Tibial nerve (tissue), 4 donors: Measurements from ENCODE around the gene TEKT3. TPM values are rescaled to one million over a fixed set of nuclear protein-coding genes. Genes with fewer than 3 reads are reported as not detected.

Source experiments
- DNase-seq, 2 donors: peaks; one replicate each; pipeline ENCODE4 v3.0.0-alpha.2; 2019; ENCODE audit warnings: low spot score in 2 of 2
- H3K27ac ChIP-seq, 4 donors: fragments of 200-600 bp; sonication (generic) in 3 of 4; one replicate each; pipeline ENCODE4 v1.5.1; 2017 to 2019; ENCODE audit warnings: mild to moderate bottlenecking in 1 of 4
- H3K27me3 ChIP-seq, 2 donors: fragments of 200-600 bp; sonication (generic) in 1 of 2; one replicate each; pipeline versions ENCODE4 v1.5.1 to v1.6.0; 2017 to 2019
- H3K36me3 ChIP-seq, 3 donors: fragments of 200-600 bp; sonication (generic); one replicate each; pipeline ENCODE4 v1.5.1; 2018 to 2019
- H3K4me1 ChIP-seq, 4 donors: fragments of 200-600 bp; sonication (generic) in 3 of 4; one replicate each; pipeline ENCODE4 v1.5.1; 2017 to 2019
- H3K4me3 ChIP-seq, 4 donors: fragments of 200-600 bp; sonication (generic) in 3 of 4; one replicate each; pipeline ENCODE4 v1.5.1; 2017 to 2019; ENCODE audit warnings: mild to moderate bottlenecking in 1 of 4, moderate library complexity in 1 of 4
- H3K9me3 ChIP-seq, 4 donors: fragments of 200-600 bp; sonication (generic) in 3 of 4; one replicate each; pipeline ENCODE4 v1.5.1; 2017 to 2019
- EP300 ChIP-seq, 2 donors: sonication (generic); formaldehyde crosslinking; IDR thresholded peaks; one replicate each; pipeline ENCODE4 v1.6.1; 2017; ENCODE audit warnings: antibody characterized with exemption in 2 of 2, mild to moderate bottlenecking in 1 of 2
- POLR2A ChIP-seq, 2 donors: fragments of 450-650 bp; IDR thresholded peaks; one replicate each; pipeline ENCODE4 v1.6.1; 2017; ENCODE audit warnings: antibody characterized with exemption in 2 of 2, mild to moderate bottlenecking in 2 of 2, moderate library complexity in 2 of 2
- WGBS, 2 donors: methylation state at CpG; one replicate each; pipeline ENCODE4 v1.1.5; 2018; 5-methylcytosine and 5-hydroxymethylcytosine counted together
- total RNA-seq, 4 donors: library from RNA; depleted of rRNA; stranded (reverse); fragments of >200 nt; gene quantifications; one replicate each; pipeline ENCODE4 v1.1.0, GENCODE V29; 2016
- TF ChIP-seq, protein P1 (sequence below), 5 experiments: fragments of 200-600 bp in 3 of 5; fragments of 450-650 bp in 2 of 5; sonication (generic) in 3 of 5; IDR thresholded peaks; one replicate each; pipeline ENCODE4 v1.5.1; 2016 to 2019; ENCODE audit warnings: antibody characterized with exemption in 5 of 5, mild to moderate bottlenecking in 3 of 5, moderate library complexity in 2 of 5

TEKT3 gene
- total RNA-seq, 4 donors from 2014 or later, result 0.20 to 3.7 (median 1.0) TPM

DNA sequence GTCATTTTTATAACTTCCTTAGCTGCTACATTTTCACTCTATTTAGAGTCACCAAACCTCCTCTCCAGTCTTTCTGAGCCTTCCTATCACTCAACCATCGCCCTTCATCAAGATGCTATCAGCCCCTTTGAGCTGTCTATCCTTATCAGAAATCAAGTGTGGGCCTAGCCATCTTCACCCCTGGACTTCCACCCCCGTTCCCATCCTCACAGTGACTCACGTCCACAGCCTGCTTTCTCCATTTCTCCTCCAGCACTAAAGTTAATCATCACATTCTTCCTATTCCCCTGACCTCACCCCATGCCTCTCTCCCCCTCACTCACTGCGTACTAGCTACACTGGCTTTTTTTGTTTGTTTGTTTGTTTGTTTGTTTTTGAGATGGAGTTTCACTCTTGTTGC is 2.4 kb upstream of the TEKT3 start:
- Histone ChIP-seq H3K27ac (no peak overlapping the region), H3K4me1 (peaks cover 0 to 24% (median 4%) of the 10 kb centered on the region in 4 donors), H3K9me3 (no peaks in the 10 kb centered on the region), H3K4me3 (no peak overlapping the region), H3K27me3 (peaks cover 0 to 13% of the 10 kb centered on the region in 2 donors), H3K36me3 (no peaks in the 10 kb centered on the region)
- 67 to 73% methylated on average over 4 of the region's 4 CpGs for WGBS, 2 donors
- no peak for TF ChIP-seq EP300 (IDR thresholded peaks at IDR 0.05)
- TF ChIP-seq POLR2A (IDR thresholded peaks at IDR 0.05), result no peak
- TF ChIP-seq, protein P1, sequence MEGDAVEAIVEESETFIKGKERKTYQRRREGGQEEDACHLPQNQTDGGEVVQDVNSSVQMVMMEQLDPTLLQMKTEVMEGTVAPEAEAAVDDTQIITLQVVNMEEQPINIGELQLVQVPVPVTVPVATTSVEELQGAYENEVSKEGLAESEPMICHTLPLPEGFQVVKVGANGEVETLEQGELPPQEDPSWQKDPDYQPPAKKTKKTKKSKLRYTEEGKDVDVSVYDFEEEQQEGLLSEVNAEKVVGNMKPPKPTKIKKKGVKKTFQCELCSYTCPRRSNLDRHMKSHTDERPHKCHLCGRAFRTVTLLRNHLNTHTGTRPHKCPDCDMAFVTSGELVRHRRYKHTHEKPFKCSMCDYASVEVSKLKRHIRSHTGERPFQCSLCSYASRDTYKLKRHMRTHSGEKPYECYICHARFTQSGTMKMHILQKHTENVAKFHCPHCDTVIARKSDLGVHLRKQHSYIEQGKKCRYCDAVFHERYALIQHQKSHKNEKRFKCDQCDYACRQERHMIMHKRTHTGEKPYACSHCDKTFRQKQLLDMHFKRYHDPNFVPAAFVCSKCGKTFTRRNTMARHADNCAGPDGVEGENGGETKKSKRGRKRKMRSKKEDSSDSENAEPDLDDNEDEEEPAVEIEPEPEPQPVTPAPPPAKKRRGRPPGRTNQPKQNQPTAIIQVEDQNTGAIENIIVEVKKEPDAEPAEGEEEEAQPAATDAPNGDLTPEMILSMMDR (IDR thresholded peaks at IDR 0.05), result no peak
- DNase-seq, result no peak

DNA sequence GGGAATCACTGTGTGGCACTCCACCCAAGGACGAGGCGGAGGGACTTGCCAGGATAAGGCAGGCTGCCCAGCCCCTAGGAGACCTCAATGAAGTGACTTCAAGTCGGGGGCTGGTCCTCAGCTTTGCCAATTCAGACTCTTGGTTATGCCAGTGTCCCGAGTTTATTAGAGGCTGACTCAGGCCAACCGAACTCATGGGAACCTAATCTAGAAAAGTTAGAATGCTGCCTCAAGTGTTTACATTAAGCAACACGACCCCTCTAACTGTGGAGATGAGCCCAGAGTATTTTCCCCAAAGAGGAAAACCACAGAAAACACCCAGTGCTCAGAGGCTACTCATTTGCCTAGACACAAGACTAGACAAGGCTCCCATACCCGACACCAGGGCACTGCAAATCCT is 1.1 kb upstream of the TEKT3 start:
- no peak for DNase-seq
- TF ChIP-seq EP300 (IDR thresholded peaks at IDR 0.05) (no peak), POLR2A (IDR thresholded peaks at IDR 0.05) (no peak)
- TF ChIP-seq, protein P1 (IDR thresholded peaks at IDR 0.05), result no peak
- no peaks in the 10 kb centered on the region for H3K36me3 ChIP-seq
- H3K9me3 ChIP-seq, result no peaks in the 10 kb centered on the region
- WGBS, 2 donors, result 74 to 77% methylated on average over 7 of the region's 7 CpGs
- no peak overlapping the region for H3K4me3 ChIP-seq
- H3K27ac ChIP-seq, result no peak overlapping the region
- peaks cover 0 to 13% of the 10 kb centered on the region in 2 donors for H3K27me3 ChIP-seq
- H3K4me1 ChIP-seq, result peaks cover 0 to 13% (median 0%) of the 10 kb centered on the region in 4 donors

DNA sequence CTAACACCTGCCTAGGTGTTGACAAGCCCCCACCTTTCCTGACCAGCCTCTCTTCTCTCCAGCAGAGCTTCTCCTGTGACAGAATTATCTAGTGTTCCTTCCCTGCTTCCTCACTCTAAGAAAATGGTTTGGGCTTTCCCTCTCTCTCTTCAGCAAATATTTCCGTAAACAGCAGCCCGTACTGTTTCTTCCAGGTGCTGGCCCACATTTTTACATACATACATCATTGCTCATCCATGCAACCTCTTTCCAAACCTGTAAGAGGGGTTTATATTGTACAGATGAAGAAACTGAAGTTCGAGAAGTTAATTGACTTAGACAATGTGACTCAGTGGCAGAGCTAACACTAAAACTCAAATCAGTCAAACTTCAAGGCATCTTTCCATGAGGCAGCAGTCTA is 569 bp upstream of the TEKT3 start:
- no peak for DNase-seq
- WGBS, 2 donors, result 84 to 87% methylated on average over 3 of the region's 3 CpGs
- no peaks in the 10 kb centered on the region for H3K36me3 ChIP-seq
- H3K9me3 ChIP-seq, result no peaks in the 10 kb centered on the region
- H3K4me1 ChIP-seq, result peaks cover 0 to 13% (median 0%) of the 10 kb centered on the region in 4 donors
- peaks cover 0 to 13% of the 10 kb centered on the region in 2 donors for H3K27me3 ChIP-seq
- no peak overlapping the region for H3K27ac ChIP-seq
- TF ChIP-seq EP300 (IDR thresholded peaks at IDR 0.05) (no peak), POLR2A (IDR thresholded peaks at IDR 0.05) (no peak)
- TF ChIP-seq, protein P1 (IDR thresholded peaks at IDR 0.05), result no peak
- peak overlapping the region in 2 of 4 donors; percentile 45 to 61 for H3K4me3 ChIP-seq

DNA sequence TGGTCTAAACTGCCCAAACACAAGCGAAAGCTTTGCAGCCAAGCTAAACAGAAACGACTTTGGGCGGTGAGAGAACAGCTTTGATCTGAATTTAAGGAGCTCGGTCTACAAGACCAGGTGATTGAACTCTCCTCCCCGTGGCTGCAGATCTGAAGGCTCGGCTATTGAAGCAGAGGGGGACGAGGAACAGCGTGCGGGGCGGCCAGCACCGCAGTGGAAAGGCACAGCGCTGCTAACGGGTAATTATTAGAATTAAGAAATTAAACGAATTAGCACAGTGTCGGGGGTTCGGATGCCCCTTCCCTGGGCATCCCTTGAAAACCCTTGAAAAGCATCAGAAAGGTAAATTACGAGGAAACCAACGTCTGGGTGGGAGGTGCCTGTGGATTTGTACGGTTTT is 431 bp downstream of the TEKT3 start:
- TF ChIP-seq, protein P1 (IDR thresholded peaks at IDR 0.05), result no peak
- TF ChIP-seq POLR2A (IDR thresholded peaks at IDR 0.05), result no peak
- no peak for TF ChIP-seq EP300 (IDR thresholded peaks at IDR 0.05)
- peaks cover 0 to 13% (median 0%) of the 10 kb centered on the region in 4 donors for H3K4me1 ChIP-seq
- 7 to 9% methylated on average over 19 of the region's 19 CpGs for WGBS, 2 donors
- H3K27ac ChIP-seq, result peak overlapping the region; percentile 30 to 73 (median 39)
- no peak for DNase-seq
- H3K4me3 ChIP-seq, result peak overlapping the region; percentile 45 to 67 (median 56)
- peaks cover 0 to 13% of the 10 kb centered on the region in 2 donors for H3K27me3 ChIP-seq
- H3K9me3 ChIP-seq, result no peaks in the 10 kb centered on the region
- no peaks in the 10 kb centered on the region for H3K36me3 ChIP-seq

DNA sequence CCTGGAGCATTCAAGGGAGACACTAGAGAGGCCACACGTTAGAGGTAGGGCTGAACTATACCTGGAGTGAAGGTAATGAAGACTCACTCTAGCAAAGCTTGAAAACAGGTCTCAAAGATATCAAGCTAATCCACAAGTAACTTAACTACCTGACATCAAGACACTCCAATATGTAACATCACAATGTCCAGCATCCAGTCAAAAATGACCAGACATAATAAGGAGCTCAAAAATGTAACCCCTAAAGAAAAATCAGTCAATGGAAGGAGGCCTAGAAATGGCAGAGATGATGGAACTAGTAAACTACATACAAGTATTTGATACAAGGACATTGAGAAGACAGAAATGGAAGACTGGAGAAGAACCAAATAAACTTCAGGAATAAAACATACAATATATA is 6.0 kb downstream of the TEKT3 start:
- 87 to 100% methylated on average over 1 of the region's 1 CpG for WGBS, 2 donors
- TF ChIP-seq, protein P1 (IDR thresholded peaks at IDR 0.05), result no peak
- no peak for TF ChIP-seq POLR2A (IDR thresholded peaks at IDR 0.05)
- no peak for TF ChIP-seq EP300 (IDR thresholded peaks at IDR 0.05)

More for the DNA sequence above, 6.0 kb downstream of the TEKT3 start:
- no peak for DNase-seq
- H3K4me1 ChIP-seq, result no peaks in the 10 kb centered on the region
- H3K9me3 ChIP-seq, result peaks cover 0 to 9% (median 0%) of the 10 kb centered on the region in 4 donors
- no peaks in the 10 kb centered on the region for H3K27me3 ChIP-seq
- no peak overlapping the region for H3K27ac ChIP-seq
- H3K4me3 ChIP-seq, result no peak overlapping the region
- no peaks in the 10 kb centered on the region for H3K36me3 ChIP-seq
